HG03060 (cell line): ENCODE results near the gene AHDC1.
"Not testable (repeated sequence)": the region's sequence is repeated elsewhere in the genome, so short reads cannot be mapped to it uniquely, and the experiment has no call there.

Experiments used
- ATAC-seq: cut with Tn5 transposase; IDR thresholded peaks from one replicate; pipeline ENCODE4 v1.9.1; 2021; ENCODE audit warnings: low read depth, moderate number of reproducible peaks; ENCODE audit not compliant: unreplicated experiment

The AHDC1 gene

DNA sequence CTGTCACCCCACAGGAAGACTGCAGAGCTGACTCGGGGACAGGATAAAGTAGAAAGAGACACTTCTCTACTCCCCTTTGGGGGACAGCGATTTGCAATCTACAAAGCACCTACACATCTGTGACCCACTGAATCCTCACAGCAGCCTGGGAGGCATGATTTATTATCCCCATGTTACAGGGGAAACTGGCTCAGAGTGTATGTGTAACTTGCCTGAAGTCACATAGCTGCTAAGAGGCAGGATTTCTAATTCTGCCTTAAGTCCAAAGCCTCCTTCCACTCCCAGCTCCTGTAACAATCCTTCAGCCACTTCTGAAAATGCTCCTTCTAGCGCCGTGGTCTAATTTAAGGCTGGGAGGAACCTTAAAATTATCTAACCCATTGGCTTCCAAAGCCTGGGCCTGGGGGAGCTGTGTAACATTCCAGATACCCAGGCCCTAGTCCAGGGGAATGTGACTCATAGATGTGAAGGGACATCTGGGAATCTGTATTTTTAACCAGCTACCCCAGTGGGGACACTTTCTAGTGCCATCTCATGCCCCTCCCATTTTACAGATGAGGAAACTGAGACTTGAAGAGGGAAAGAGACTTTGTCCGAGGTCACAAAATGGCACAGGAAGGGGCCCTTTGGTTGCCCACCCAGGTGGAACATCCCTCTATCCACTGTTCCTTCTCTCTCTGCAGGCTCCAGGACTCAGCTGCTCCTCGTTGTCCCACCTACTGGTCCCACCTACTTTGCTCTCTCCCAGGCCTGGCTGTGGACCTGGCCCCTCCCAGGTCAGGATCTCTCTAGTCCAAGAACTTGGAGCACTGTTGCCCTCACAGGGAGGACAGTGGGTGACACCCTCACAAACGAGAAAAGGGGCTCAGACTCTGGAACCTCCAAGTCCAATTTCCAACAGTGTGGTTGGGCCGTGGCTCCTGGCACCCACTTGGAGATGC, 48.9 kb downstream of the AHDC1 start:
- ATAC-seq = no peak

GRCh38 chr1:27554293-27554692, 49.7 kb downstream of the AHDC1 start:
- ATAC-seq = no peak

DNA sequence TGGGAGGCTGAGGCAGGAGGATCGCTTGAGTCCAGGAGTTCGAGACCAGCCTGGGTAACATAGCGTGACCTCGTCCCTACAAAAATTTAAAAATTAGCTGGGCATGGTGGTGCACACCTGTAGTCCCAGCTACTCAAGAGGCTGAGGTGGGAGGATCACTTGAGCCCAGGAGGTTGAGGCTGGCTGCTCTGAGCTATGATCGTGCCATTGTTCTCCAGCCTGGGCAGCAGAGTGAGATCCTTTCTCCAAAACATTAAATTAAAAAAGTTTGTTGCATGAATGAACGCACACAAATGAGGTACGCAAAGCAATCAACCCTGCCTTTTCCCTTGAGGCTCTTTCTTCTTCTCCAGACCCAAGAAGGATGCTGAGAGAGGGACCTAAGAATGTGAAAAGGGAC, 50.1 kb downstream of the AHDC1 start:
- ATAC-seq = not testable (repeated sequence)

- no peak for ATAC-seq
Measured at GRCh38 chr1:27552911-27553420, 51.0 kb downstream of the AHDC1 start.

DNA sequence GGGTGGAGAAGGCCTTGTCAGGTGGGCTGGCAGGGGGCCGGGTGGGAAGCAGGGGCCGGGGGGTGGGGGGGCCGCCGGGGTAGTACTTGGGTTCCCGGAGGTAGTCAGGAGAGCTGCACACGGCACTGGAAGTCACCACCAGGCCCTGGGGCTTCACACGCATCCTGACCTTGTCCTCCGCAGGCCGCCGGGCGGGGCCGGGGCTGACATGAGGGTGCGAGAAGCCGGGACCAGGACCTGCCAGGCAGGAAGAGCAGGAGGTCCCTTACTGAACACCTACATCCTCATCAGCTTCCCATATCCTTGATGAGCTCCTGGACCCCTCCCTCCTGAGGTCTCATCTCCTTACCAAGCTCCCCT, 52.0 kb downstream of the AHDC1 start:
- no peak for ATAC-seq

DNA sequence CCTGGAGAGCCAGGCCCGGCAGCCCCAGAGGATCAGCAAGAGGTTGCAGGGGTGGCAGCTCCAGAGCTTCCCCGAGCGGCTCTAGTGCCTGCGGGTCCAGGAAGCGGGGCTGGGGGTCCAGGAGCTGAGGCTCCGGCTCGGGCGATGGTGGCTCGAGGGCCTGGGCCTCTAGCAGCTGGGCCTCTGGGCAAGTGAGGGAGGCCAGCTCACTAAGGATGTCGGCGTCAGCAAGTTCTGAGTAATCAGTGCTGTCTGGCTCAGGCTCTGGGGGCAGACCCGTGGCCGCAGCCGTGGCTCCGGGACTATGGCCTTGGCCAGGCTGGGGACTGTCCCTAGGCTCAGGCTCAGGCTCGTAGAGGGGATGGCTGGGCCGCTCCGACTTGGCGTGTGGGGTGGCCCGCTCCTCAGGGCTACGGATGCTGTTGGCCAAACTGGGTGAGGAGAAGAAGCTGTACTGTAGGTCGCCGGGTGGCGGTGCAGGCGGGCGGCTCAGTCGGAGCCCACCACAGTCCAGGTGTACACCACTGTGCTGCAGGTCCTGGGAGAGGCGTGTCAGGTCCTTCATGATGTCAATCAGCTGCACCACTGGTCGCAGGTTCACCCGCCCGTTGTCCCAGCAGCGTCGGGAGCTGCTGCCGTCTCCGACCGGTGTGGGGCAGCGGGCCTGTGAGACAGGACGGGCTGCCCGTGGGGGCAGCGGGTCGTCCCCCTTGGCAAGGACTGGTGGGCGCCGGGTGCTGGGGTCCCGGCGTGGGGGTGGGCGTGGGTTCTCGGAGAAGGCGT, 52.6 kb downstream of the AHDC1 start:
- ATAC-seq = no peak

- ATAC-seq = no peak
Measured at GRCh38 chr1:27550510-27551169, 53.3 kb downstream of the AHDC1 start.

DNA sequence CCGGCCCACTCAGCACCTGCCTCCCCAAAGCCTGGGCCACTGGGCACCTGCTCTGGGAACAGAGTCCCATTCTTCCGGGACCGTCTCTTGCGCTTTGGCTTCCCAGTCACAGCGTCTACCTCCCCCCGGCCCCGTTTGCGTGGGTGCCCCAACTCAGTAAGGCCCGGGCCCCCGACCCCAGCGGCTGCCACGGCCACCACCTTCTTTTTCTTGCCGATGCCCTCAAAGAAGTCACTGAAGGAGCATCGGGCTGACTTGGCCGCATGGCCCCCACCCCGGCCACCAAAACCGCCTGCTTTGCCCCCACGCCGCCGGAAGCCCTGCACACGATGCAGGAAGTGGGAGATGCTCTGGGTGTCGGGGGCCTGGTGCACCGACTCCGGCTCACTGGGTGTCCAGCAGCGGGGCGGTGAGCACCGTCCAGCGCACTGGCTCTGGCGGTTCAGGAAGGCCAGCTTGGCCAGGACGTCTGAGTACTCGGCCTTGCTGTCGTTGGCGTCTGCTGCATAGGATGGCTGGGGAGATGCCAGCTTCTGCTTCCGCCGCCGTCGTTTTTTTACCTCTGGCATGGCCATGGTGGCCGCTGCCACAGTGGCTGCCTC, 54.0 kb downstream of the AHDC1 start:
- no peak for ATAC-seq

DNA sequence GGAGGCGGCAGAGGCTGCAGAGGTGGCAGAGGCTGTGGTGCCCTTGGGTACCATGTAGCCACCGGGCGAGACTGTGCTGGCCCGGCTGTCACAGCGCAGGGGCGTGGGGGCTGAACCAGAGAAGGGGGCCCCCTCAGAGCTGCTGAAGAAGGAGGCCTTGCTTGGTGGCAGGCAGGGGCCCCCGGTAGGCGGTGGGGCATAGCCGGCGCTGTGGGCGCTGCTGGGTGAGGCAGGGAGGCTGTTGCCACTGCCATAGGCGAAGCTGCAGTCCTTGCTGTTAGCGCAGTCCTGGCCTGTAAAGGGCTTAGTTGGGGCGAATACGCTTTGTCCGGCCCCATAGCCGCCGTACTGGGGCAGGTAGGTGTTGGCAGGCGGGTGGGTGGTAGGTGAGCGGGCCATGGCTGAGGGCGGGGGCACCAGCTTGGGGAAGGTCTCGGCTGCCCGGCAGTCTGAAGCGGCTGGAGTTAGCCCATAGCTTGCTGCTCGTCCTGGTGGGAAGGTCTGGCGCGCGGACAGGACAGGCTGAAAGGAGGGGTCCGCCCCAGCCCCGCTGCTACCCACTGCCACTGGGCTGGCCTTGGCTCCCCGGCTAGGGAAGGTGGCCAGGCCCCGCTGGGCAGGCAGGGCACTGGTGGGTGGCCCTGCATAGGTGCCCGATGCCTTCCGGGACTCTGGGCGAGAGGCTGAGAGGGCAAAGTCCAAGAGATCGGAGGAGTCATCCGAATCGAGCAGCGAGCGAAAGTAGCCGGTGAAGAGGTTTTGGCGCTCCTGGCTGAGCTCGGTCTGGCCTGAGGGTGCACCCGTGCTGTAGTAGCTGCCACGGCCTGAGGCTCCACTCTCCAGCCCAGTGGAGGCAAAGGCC, 54.9 kb downstream of the AHDC1 start:
- no peak for ATAC-seq

DNA sequence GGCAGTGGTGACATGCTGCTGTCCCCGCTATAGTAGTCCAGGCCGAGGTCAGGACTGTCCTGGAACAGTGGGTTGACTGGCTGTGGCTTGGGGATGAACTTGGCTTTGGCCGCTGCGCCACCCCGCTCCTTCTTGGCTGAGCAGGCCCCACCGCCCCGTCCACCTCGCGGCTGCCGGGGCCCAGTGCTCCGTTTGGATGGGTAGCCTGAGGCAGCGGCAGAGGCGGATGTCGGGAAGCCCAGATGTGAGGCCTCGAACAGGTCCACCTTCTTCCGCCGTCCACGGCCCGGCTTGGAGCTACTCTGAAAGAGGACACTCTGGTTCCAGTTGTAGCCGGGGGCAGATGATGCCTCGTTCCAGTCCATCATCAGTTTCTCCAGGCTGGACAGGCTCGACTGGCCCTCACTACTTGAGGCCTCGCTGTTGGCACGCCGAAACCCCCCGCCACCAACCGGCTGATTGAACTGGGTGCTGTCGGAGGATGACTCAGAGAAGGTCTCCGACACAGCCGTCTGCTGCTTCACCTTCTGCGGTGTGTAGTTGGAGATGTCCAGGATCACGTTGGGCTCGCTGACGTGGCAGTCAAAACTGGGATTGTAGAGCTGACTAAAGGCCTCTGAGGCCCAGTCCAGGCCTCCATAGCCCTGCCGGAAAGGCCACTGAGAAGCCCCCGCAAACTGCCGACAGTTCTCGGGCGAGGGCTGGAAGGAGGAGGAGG, 55.6 kb downstream of the AHDC1 start:
- ATAC-seq = no peak

- ATAC-seq = no peak
Measured at GRCh38 chr1:27547220-27548116, 56.5 kb downstream of the AHDC1 start.

DNA sequence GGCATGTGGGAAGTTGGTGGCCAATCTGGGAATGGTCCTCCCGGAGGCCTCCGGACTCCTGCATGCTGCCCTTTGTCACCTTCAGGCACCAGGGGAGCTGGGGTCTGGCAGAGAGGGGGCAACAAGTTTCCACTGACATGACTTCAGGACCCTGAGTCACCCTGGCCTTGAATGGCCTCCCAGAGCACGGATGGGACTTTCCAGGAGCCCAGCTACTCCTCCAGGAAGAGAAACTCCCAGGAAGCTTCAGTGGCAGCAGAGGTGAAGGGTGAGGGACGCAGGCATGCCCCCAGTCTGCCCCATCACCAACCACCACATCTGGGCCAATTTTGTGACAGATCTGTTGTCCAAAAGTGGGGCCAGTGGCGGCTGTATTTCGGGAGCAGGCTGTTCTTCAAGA, 58.1 kb downstream of the AHDC1 start:
- ATAC-seq = no peak

DNA sequence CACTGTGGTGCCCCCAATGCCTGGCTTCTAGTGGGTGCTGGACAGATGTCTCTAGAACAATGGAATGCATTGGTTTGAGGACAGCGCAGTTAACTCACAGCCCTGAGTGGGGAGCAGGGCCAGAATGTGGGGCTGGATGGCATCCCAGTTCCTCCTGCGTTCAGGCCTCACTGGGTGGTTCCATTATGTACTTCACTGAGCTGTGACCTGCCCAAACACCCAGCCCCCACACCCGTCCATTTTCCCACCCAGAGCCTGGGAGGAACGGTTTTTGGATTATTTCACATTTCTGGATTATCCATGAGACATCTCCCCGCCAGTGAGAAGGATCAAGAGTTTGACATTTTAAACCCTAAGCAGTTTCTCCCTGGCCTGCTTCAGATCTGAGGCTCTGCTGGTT, 58.7 kb downstream of the AHDC1 start:
- no peak for ATAC-seq

DNA sequence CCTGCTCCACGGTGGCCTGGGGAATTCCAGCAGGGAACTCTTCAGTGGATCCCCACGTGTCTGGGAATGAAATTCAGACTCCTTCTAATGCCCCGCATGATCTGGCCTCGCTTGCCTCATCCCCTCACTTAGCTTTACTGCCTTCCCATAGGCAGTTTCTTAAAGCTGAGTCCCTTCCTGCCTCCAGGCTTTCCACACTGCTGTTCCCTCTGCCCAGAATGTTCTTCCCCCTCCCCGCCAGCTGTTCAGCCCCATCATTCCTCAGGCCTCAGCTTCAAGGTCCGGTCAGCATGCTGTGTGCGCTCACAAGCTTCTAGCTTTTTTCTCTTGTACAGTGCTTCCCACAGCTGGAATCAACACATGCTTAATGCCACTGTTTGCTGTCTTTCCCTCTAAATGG, 59.1 kb downstream of the AHDC1 start:
- no peak for ATAC-seq

GRCh38 chr1:27543284-27543683, 60.7 kb downstream of the AHDC1 start:
- ATAC-seq = no peak

DNA sequence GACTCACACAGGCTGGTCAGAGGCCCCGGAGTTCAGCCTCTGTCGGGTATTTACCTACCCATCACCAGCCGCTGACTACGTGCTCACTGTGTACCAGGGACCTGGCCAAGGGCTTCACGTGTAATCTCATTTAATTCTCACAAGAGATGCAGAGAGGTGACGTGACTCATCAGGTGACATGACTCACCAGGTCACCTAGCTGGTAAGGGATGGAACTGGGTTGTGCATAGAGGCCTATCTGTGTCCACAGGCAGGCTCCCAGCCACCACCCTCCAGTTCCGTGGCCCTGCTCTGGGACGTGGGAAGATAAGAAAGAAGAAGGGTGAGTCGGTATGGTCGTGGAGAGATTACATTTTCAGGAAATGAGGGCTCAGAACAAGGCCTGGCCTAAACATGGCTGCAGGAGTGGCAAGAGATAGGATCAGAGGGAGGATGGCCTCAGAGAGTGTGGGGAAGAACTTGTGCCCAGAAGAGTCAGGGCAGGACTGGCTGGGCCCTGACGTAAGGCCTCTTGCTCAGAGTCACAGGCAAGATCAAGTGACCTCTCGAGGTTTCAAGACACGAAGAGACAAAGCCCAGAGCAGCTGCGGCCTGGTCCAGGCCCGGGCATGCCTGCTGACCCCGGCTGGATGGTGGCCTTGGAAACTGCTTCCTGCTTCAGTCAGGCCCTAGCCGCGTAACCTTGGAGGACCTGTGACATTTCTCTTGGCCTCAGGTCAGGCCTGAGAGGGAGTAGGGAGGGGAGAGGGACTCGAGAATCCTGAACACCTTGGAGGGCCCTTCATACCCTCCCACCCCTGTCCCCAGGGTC, 61.3 kb downstream of the AHDC1 start:
- no peak for ATAC-seq
